ENCODE measurements around the gene OGFOD2.

Gene OGFOD2

DNA sequence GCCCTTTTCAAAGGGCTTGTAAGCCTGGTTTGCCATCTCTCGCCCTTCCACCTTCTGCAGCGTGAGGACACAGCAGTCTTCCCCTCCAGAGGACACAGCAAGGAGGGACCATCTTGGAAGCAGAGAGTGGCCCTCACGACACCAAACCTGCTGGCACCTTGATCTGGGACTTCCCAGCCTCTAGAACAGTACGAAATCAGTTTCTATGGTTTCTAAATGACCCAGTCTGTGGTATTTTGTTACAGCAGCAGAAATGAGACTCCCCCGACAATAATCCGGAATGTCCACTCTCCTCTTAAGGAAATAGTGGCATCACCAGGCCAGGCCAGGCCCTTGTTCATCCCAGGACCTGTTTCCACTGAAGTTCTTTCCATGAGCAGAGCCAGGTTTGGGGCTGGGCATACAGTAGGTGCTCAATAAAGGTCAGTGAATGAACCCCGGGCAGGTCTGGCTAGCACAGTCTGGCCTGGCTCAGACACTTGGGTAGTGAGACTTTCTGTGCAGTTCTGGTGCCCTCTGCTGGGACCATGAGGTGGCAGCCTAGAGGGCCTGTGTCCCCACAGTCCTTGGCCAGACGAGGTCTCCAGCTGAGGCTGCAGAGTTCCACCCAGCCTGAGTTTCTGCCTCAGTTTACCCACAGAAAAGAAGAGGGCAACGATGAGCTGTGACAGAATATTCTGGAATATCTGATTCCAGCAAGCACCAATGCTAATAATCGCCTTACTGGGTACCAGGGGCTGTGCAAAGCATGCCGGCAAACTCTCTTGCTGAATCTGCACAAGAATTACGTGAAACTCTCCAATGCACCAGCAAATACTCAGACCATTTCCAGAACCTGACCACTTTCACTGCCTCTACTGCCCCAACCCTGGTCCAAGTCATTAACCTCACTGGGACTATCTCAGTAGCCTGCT is 22.8 kb upstream of the OGFOD2 start:
- DNase-seq = peak; percentile 38 to 74 (median 55)

DNA sequence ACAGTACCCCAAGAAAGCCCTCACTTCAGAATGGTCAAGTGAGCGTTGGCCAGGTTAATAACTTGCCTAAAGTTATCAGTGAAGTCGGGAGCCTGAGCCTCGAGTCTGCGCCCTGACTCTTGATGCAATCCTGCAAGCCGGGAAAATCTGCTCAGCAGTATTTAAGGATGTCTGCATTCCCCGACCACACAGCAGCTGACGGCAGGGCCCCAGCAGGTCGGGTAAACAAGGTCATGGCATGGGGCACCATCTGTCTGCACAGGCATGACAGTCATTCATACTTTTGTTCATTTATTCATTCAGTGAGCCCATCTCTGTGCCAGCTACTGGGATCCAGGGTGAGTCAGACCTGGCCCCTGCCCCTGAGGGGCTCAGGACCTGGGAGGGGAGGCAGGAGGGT is 19.9 kb upstream of the OGFOD2 start:
- no peak for DNase-seq

DNA sequence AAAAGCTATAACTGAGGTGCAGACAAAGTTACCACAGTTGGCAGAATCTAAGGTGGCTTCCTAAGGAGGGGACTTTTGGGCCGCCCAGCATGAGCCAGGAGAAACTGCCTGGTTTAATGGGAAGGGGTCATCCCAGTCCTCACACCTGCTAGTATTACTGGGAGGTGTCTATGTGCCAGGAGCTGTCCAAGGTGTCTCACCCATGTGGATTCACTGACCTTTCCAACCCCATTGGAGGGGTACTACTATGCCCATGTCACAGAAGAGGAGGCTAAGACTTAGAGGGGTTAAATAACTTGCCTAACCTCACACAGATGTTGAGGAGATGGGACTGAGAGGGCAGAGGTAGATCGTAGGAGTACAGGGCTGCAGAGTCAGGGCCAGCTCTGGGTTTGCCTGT is 19.0 kb upstream of the OGFOD2 start:
- no peak for DNase-seq

DNA sequence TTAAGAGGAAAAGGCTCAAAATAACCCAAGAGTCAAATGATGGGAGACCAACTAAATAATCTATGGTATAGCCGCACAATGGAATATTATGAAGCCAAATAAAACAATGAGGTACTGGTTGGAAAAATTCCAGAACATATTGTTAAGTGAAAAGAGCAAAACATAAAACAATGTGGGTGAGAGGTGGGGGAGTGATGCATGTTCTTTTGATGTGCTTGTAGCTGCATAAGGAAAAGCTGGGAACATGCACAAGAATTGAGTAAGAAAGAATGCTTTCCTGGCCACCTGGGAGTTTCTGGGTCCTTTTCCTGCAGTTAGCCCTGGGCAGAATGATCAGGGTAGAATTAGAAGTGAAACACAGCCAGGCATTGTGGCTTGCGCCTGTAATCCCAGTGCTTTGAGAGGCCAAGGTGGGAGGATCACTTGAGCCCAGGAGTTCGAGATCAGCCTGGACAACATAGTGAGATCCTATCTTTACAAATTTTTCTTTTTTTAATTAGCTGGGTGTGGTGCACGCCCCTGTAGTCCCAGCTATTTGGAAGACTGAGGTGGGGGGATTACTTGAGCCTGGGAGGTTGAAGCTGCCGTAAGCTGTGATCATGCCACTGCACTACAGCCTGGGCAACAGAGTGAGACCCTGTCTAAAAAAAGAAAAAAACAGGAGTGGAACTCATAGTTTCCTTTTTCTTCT is 16.7 kb upstream of the OGFOD2 start:
- DNase-seq = no peak

DNA sequence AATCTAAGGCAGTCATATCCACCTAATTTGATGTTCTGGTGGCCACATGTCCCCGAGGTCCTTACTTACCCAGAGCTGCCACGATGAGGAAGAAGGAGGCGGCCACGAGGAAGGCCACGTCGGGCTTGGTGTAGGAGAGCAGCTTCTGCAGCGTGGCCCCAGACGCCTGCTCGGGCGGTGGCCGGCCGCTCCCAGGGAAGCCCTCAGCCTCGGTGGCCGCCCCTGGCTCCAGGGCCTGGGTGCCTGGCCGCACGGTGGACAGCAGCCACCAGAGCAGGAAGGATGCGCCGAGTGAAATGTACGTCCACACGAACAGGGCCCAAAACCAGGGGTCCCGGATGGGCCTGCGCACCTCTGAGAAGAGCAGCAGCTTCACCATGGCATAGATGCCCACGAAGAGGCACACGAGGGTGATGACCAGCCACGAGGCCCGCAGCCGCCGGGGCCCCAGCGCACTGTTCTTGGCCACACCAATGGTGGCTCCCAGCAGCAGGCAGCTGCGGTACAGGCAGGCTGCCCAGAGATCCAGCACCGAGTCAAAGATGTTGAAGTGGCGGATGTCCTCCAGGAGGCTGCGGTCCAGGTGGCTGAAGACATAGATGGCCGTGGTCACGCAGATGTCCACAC is 15.4 kb upstream of the OGFOD2 start:
- no peak for DNase-seq

DNA sequence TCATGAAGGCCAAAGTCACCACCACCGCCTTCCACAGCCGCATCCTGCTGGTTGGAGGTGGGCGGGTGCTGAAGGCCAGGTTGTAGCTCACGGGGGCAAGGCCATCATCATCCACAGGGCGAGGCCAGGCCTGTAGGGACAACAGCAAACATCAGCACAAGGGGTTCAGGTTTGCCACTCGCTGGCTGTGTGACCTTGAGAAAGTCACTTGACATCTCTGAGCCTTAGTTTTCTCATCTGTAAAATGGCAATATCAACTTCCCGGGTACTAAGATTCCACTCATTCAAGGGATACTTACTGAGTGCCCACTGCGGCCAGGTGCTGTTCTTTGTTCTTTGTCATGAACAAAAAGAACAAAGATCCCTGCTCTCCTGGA is 14.9 kb upstream of the OGFOD2 start:
- DNase-seq = no peak

DNA sequence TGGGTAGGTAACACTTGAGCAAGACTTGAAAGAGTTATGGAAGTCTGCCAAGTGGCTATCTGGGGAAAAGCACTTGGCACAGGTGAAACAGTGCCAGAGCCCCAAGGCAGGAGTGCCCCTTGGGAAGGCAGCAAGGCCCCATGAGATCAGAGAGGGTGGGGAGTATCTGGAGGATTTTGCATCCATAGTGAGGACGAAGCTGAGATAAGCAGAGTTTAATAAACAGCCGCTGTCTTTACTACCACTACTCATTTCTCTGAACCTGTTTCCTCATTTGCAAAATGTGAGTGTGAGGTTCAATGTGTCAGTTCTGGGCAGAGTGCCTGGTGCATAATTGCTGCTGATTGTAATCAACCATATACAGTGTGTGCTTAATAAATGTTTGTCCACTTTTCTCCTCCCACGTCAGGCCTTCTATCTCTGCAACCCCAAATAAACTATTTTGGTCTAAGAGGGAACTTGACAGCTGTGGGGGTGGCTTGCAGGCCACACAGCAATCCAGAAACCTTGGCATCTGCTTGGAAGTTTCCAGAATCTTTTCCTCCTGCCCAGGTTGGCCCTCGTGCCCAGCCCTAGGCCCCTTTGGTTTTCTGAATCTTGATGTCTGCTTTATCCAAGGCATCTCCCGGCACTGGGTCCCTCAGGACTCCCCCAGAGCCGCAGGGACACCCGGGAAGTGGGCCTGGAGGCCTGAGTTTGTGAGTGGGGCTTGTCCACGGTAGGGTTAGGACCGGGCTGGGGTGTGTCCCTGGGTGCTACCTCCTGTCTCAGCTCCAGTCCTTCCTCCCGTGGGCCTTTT is 13.3 kb upstream of the OGFOD2 start:
- DNase-seq = no peak

DNA sequence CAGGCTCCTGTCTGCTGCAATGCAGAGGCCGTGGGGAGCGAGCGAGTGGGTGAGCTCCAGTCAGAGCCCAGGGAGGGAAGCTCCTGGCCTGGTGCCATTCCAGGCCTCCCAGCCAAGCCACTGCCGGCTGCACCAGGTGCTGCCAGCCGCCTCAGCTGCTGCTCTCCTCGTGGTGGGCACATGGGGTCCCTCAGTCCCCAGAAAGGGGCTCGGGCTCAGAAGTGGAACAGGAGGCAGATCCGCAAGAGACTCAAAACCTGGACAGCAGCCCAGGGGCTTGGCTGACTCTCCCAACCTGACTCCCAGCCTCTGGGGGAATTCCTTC is 11.1 kb upstream of the OGFOD2 start:
- DNase-seq = no peak

DNA sequence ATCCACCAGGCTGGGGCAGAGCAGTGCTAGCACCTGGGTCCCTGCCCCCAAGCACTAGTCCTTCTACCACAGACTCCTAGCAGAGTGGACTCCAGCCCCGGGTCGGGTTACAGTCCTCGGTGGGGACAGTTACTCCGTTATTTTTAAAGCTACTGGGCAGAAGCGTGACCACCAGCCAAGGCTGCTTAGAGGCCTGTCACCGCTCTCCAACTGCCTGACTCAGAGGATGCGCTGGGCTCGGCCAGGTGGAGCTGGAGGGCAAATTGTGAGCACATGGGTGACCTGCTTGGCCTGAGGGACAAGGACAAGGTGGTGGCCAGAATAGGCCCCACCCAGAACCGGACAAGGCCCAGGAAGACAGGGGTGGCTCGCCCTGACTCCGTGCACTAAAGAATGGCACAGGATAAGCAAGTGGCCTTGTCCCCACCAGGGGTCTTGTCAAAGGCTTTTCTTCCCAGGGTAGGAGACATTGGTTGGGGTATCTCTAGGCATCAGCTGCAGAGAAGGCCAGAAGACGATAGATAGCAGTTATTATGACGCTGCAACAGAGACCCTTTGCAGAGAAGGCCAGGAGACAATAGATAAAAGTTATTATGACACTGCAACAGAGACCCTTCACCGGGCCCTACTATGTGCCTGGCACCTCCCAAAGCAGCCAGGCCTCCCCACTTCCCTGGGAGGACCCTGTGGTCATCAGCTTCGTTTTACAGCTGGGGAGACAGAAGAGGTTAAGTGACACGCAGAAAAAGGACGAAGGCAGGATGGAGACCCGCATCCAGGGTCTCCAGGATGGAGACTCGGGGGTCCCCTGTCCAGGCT is 10.4 kb upstream of the OGFOD2 start:
- no peak for DNase-seq

DNA sequence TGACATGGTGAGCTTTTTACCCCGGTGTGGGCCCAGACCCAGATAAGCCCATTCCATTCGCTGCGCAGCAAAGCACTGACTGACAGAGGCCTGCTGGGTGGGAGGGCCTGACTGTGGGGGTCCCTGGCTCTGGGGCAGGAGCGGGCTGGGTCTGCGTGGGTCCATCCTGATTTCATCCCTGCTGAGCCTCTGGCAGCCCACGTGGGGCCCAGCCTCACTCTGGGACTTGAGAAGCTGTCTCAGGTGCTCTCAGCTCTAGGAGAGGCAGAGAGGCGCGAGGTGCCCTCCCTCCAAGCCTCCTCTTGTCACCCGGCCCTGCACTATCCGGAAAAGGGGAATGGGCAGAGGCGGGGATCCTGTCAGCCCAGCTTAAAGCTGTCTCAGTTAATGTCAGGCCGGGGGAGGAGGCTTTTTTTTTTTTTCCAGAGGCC is 9.7 kb upstream of the OGFOD2 start:
- DNase-seq = no peak

DNA sequence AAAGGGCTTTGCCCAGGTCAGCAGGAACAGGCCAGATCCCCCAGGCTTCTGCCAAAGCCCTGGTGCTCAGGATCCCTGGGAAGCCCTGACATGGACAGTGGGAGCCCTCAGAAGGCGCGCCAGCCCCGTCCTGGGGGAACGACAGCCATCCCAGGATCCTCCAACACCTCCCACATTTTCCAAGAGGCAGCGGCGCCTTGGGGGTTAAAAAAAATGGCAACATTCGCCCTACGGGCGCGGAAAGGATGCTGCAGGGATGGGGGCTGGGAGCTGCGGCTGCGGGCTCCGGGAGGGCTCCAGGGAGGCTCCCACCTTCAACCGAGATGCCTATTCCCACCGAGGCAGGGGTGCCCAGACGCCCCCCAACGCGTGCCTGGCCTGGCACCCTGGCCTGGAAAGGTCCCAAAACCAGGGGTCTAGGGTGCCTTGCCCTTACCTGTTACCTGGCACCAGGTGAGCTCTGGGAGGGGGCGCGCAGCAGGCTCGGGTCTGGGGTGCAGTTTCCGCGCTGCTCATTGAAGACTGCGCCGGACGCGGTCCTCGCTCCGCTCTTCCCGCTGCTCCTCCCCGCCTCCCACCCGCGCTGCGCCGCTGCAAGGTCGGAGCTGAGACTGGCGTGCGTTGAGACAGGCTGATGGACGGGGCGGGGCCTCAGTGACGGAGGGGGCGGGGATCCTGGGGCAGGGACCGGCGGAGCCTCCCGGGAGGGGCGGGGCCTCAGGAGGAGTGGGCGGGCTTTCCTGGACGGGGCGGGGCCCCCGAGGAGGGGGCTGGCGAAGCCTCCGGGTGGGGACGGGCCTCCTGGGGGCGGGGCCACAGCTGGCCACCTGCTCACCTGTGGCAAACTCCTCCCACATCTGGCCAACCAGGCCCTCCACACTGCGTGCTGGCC is 8.9 kb upstream of the OGFOD2 start, which contains the start of gene ABCB9:
ABCB9 (minus strand) TSS at position 613 of the 892 bp plus-strand sequence. CDS start 6,228 bp downstream, outside the sequence.
- peak; percentile 90 to 97 (median 94) for DNase-seq

DNA sequence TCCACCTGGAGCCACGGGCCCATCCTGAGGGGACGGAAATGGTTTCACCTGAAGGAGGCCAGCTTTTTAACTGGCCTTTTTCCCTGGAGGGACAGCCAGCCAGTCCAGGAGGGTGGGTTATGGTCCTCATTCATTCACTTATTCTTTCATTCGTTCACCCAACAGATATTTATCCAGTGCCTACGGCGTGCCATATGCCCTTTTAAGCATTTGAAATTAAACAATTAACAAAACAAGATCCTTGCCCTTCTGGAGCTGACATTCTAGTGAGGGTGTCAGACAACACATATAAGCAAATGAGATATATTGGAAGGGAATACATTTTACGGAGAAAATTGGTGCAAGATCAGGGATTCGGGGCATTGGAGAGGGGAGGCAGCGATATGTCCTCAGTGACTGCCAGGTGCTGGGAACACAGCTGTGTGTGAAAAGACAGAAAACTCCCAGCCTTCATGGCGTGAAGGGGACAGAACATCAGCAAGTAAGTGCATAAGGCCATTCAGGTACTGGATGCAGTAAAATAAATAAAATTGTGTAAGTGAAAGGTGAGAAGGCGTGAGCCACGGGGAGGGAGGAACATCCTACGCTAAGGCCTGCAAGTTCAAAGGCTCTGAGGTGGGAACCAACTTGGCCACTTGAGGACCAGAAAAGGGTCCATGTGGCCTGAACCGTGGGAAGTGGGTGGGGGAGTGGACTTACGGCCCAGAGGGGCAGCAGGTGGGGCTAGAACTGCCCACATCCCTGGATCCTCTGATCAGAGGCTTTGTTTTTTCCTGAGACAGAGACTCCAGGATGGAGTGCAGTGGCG is 8.1 kb upstream of the OGFOD2 start:
- no peak for DNase-seq

DNA sequence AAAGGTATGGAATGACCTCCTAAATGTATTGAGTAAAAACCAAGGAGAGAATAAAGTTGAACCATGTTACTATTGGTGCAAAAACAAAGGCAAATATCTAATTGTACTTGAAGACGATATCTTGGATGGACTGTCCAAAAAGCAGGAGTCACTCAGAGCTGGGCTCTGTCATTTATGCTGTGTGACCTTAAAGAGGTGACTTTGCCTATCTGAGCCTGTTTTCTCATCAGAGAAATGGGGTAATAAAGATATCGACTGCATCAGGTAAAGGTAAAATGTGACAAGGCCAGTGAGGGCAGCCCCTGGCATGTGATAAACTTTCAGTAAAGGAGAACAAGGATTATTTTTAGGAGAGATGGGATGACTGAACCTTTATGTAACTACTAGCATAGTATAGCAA is 6.9 kb upstream of the OGFOD2 start:
- DNase-seq = no peak

DNA sequence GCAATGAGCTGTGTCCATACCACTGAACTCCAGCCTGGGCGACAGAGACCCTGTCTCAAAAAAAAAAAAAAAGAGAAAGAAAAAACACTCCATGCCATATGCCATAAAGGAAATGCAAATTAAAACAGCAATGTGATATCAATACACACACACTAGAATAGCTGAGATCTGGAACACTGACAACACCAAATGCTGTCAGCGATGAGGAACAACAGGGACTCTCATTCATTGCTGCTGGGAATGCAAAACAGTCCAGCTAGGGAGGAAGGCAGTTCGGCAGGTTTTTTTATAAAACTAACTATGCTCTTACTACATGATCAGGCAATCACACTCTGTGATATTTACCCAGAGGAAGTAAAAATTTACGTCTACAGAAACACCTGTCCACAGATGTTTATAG is 5.4 kb upstream of the OGFOD2 start:
- DNase-seq = no peak

DNA sequence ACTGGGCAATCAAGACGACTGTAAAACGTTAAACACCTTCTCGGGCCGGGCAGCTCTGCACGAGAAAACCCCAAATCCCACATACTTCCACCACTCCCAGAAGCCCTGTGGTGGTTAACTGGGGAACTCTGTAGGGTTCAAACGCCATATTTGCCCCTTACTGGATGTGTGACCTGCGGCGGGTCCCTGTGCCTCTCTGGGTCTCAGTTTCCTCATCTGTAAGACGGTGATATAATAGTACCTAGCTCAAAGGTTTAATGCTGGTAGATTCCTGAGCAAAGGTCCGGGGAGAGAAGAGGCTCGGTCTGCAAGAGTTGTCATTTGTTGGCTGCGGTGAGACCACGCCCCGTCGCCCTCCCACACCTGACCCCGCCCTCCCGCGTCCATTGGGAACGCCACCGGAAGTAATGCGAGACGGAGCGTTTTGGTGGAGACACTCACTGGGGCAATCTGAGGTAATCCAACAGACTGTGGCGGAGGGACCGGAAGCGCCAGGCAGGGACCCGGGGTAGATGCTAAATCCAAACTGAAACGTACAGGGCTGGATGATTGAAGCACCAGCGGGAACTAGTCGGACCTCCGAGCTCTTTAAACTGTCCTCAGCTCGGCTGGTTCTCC is 661 bp upstream of the OGFOD2 start:
- DNase-seq = peak; percentile 95 to 99 (median 97)

DNA sequence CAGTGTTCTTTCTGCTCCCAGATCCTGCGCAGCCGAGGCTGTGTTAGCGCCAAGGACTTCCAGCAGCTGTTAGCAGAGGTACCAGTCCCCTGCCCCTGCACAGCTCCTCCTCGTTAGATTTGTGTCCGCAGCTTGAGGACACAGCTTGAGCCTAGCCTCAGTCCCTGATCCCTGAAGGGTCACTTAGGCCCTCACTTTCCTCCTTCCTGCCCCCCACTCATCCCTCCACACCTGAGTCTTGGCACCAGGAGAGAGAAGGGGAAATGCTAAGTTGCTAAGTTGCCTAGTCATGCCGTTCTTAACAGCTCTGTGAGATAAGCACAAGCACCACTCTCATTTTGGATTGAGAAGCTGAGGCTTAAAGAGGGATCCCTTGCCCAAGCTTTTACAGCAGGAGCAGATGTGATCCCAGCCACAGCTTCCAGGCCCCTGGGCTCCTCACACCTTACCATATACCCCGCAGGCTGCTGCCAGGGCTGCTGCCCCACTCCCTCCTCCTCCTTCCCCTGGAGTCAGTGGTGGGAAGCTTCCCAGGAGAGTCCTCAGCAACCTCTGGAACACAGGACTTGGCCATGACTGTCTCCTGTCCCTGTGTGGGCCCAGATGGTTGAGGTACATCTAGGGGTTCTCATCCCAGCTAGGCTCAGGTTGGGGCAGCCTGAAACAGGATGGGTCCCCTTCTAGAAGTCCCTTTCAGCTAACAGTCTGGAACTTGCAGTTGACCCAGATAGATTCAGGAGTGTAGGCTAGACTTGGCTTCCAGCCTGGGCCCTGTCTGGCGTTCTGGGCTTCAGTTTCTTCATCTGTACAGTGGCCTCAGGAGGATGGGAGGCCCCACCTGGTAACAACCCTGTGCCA is 975 bp downstream of the OGFOD2 start:
- DNase-seq = no peak

DNA sequence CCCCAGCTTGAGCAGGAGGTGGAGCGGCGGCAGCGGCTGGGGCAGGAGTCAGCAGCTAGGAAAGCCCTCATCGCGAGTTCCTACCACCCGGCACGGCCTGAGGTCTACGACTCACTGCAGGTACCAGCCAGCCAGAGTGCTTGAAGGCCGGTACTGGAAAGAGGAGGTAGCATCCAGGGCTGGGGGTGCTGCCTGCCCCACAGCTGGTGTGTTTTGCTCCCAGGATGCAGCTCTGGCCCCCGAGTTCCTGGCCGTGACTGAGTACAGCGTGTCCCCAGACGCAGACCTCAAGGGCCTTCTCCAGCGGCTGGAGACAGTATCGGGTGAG is 1.6 kb downstream of the OGFOD2 start:
- DNase-seq = no peak

DNA sequence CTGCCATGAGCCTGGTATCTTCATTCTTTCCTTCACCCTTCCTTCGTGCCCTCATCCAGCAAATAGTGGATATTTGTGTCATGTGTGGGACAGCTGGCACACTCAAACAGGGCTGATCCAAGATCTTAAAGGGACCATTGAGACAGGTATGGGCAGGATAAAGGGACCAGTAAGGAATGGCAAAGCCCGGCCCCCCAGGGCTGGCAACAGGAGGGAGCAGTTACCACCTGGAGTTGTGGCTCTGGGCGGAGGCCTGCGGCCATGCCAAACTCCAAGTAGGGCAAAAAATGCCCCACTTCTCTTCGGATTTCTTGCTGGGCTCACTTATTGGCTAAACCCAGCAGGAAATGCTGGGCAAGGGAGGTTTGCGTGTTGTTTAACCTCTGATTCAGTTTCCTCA is 2.1 kb downstream of the OGFOD2 start:
- DNase-seq = no peak
